HS-27A (cell line): Measurements from ENCODE around the gene ACSF3.
"Not testable (repeated sequence)": the region's sequence is repeated elsewhere in the genome, so short reads cannot be mapped to it uniquely, and the experiment has no call there.

Source experiments
- DNase-seq: peaks from one replicate; pipeline ENCODE4 v3.0.0-alpha.2; 2012; ENCODE audit warnings: low read depth, missing footprints

ACSF3 gene

GRCh38 chr16:89055894-89056555 is 37.6 kb upstream of the ACSF3 start:
- DNase-seq: no peak

DNA sequence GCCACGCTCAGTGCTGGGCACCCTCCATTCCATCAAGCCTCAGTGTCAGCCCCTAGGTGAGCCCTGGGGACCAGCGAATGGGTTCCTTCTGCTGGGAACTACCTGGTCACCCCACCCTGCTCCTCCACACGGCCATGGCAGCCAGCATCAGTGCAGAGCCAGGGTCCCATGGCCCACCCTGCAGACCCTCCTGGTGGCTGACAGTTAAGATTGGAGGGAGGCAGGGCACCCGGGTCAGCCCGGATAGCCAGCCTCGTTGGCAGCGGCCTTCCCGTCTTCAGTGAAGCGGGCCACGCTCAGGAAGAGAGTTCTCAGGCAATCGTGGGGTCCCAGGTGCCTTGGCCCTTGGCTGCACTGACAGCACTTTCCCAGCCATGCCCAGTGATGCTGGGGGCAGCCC is 37.1 kb upstream of the ACSF3 start:
- DNase-seq: no peak

GRCh38 chr16:89057738-89058137 is 35.9 kb upstream of the ACSF3 start:
- DNase-seq: no peak

GRCh38 chr16:89058812-89059211 is 34.8 kb upstream of the ACSF3 start:
- DNase-seq: no peak

GRCh38 chr16:89060207-89060794 is 33.4 kb upstream of the ACSF3 start:
- DNase-seq: no peak

DNA sequence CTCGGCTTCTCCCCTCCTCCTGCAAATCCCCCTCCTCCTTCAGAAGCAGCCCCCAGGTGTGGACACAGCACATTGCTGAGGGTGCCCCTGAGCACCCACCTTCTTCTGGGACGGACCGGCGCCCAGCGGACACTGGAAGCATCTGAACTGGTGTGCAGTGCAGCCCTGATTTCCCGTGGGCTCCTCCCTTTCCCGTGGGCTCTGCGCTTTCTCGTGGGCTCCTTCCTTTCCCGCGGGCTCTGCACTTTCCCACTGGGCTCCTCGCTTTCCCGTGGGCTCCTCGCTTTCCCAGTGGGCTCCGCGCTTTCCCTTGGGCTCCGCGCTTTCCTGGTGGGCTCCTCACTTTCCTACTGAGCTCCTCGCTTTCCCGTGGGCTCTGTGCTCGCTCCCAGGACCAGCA is 32.6 kb upstream of the ACSF3 start:
- no peak for DNase-seq

GRCh38 chr16:89061590-89062380 is 31.9 kb upstream of the ACSF3 start:
- no peak for DNase-seq

GRCh38 chr16:89062389-89063345 is 31.0 kb upstream of the ACSF3 start:
- DNase-seq: no peak

GRCh38 chr16:89063768-89064320 is 29.8 kb upstream of the ACSF3 start:
- DNase-seq: no peak

GRCh38 chr16:89064606-89065457 is 28.8 kb upstream of the ACSF3 start:
- no peak for DNase-seq

GRCh38 chr16:89065458-89065822 is 28.2 kb upstream of the ACSF3 start:
- no peak for DNase-seq

DNA sequence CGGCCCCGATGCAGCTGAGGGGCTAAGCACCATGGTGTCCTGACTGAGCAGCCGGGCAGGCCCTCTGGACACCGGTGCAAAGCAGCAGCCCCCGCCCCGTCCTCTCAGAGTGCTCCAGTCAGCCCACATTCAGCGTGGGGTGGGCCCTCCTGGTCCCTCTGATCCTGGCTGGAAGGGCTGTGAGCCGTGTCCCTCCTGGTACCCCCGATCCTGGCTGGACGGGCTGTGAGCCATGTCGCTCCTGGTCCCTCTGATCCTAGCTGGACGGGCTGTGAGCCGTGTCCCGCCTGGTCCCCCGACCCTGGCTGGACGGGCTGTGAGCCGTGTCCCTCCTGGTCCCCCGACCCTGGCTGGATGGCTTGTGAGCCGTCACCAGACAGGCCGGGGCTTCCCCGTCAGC is 26.9 kb upstream of the ACSF3 start:
- DNase-seq: no peak

DNA sequence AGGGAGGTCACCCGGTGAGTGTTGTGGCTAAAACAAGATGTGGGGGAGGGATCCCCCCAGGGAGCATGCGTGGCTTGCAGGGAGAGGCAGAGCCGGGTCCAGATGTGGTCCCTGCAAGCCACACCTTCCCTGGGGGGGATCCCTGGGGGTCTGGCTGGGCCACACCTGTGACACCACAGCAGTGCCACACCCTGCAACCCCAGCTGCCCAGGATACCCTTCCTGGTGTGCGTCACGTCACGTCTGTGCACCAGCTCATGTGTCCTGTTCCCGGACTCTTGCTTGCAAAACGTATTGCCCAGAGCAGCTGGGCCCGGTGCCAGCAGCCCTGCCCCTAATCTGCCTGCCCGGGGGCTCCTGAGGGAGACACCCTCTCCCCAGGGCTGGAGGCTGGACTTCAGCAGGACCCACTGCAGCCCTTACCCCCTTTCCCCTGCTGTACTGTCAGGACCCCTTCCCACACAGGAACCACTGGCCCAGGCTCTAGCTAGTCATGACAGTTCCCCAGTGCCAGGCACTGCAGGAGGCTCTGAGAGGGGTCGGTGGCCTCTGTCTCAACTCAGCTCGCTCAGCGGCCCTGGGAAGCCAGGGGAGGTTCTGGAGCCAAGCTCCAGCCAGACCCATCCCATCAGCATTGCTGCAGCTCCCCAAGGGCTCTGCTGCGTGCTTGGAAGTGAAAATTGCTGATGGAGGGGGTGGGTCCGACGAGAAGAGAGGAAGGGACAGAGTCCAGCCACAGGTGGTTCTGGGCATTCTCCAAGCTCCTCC is 25.8 kb upstream of the ACSF3 start:
- no peak for DNase-seq

- not testable (repeated sequence) for DNase-seq
Observed at GRCh38 chr16:89068814-89069616, 24.6 kb upstream of the ACSF3 start.

GRCh38 chr16:89069920-89070319 is 23.7 kb upstream of the ACSF3 start:
- no peak for DNase-seq

GRCh38 chr16:89070590-89070989 is 23.1 kb upstream of the ACSF3 start:
- DNase-seq: no peak

- DNase-seq: no peak
Observed at GRCh38 chr16:89071686-89072547, 21.7 kb upstream of the ACSF3 start.

DNA sequence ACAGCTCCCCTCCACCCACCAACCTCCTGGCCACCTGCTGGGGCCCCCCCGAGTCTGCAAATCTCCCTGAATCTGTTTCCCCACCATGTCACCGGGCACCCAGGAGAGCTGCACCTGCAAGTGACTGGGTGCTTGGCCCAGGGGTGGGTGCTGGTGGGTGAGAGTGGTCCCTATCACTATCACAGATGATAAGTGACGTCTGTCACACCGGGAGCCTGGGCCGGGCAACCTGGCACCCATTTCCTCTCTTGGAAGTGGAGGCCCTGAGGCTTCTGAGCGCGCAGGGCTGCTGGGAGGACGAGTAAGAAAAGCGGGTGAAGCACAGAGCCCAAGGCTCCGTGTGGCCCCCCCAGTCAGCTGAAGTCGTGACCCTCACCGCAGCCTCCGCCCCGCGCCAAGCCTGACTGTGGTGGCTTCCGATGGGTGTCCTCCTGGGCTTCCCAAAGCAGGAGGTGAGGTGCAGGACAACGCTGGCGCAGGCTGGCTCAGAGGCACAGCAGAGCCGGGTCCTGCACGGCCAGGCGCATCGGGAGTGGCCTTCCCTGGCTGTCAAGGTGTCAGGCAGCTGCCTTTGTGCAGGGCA is 21.0 kb upstream of the ACSF3 start:
- no peak for DNase-seq
